Stimulated activated CD4-positive, alpha-beta T cell treated with anti-CD3 and anti-CD28 coated beads, Interleukin-4, amount 100 ng/mL, for 24 hours (primary cell): Measurements from ENCODE around the gene ODAD4.

Source experiments
- DNase-seq: peaks from one replicate; pipeline ENCODE4 v3.0.0-alpha.2; 2020

ODAD4 gene

DNA sequence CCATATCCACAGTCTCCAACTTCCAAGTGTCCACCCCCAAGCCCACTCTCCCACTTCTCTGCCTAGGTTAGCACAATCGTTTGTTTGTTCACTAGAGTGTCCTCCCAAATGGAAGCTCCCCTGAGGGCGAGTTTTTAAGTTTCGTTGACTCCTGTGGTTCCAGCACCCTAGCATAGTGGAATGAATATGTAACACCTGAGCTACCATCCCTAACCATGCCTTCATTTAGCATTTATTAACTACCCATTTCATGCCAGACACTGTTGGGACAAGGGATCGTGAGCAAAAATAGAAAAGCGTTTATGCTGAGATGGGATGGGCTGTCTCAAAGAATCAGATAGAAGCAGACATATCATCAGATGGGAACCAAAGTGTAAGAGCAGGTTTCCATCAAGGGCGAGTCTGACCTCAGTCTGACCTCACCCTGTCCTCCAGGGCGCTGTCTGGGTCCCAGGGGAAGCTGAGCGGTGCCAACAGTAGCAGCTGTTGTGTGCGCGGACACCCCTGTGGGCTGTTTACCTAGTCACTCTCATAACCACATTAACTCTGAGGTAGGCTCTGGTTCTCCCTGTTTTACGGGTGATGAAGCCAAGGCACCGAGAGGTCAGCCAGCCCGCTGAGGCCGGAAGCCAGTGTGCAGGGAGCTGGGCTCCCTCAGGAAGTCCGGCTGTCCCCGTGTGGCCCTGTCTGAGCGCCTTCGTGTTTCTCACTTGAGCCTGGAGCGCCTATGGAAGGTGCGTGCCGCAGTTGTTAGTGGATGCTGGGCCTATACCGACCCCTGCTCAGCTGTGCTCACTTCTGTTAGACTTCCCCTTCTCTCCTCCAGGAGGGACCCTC, 42.4 kb downstream of the ODAD4 start:
- no peak for DNase-seq

DNA sequence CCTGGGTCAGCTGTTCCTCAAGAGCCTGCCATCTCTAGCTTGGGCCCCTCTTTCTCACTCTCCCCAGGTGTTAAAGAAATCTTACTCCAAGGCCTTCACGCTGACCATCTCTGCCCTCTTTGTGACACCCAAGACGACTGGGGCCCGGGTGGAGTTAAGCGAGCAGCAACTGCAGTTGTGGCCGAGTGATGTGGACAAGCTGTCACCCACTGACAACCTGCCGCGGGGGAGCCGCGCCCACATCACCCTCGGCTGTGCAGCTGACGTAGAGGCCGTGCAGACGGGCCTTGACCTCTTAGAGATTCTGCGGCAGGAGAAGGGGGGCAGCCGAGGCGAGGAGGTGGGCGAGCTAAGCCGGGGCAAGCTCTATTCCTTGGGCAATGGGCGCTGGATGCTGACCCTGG, 43.0 kb downstream of the ODAD4 start:
- no peak for DNase-seq

GRCh38 chr17:41974031-41974430, 43.6 kb downstream of the ODAD4 start:
- DNase-seq, result no peak

DNA sequence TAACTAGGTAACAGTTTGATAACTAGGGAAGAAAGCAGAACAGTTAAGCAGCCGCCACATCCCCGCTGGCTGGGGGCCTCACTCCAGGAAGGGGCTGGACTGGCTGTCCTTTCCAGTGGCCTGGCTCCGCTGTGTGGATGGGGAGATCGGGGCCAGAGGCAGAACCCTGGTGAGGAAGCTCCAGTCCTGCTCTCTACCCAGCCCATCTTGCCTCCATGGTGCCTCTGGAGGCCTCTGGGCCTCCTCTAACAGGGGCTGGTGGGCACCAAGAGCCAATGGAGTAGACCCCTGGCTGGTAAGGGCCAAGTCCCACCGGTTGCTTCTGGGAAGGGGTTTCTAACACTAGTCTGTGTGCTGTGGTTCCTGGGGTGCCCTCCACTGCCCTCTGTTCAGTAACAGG, 44.2 kb downstream of the ODAD4 start:
- no peak for DNase-seq

GRCh38 chr17:41975099-41976083, 45.0 kb downstream of the ODAD4 start:
- DNase-seq, result no peak

DNA sequence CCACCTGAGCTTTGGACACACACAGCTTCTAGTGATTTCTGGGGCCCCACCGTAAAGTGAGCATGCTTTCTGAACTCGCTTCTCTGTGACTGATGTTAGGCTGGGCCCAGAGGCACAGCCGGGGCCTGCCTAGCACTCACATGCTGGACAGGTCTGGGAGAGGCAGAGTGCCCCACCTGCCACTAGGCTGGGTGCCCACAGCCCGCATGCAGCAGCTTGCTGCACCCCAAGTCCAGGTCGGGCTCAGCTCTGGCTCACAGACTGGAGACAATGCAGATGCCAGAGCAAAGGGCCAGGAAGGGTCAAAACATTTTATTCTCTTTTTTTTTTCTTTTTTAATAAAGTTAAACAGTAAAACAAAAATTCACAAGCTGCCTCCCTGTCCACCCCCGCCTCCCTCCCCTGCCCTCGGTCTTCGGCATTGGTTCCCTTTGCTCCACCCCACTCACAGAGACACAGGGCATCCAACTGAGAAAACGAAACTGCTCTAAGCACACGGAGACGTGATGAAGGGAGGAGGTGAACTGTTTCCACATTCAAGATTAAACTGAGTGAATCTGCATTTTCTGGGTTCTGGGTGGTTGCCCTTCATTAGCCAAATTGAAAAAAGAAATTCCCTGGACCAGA, 45.8 kb downstream of the ODAD4 start:
- no peak for DNase-seq

DNA sequence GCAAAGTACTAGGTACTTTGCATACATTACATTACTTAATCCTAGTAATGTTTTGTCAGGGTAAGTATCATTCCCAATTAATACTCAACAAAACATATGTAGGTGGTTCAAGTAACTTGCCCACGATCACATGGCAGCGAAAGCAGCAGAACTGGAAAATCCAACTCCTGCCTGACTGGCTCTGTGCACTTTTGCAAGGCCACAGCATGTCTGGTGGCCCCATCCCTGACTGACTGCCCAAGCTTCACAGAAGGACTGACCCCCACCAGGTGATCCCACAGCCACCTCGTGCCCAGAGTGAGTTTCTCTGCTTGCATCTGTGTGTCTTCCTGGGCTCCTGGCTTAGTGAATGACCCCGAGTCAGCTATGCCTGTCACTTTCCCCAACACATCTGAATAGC, 47.6 kb downstream of the ODAD4 start:
- DNase-seq, result no peak

GRCh38 chr17:41982026-41982760, 51.8 kb downstream of the ODAD4 start:
- no peak for DNase-seq

- DNase-seq, result no peak
Observed at GRCh38 chr17:41984454-41984853, 54.0 kb downstream of the ODAD4 start.

GRCh38 chr17:41985919-41986318, 55.5 kb downstream of the ODAD4 start:
- no peak for DNase-seq

- DNase-seq, result no peak
Observed at GRCh38 chr17:41986634-41987033, 56.2 kb downstream of the ODAD4 start.

GRCh38 chr17:41987642-41988041, 57.2 kb downstream of the ODAD4 start:
- DNase-seq, result no peak

DNA sequence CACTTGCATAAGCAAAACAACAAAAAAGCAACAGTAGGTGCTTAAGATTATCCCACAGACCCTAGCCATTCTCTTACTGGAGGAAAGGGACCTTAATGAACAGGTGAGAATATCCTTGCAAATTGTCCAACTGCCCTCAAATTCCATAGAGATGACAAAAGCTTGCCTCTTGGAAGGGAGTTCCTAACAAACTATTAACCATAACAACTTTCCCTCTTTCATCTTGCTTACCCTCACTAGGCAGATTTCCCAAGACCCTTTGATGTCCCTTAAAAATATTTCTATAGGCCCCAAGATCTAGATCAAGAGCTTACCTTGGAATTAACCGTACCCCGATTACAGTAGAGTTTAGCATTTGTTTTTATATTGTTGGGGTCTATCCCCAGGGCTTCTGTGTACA, 58.0 kb downstream of the ODAD4 start:
- no peak for DNase-seq

GRCh38 chr17:41989702-41990419, 59.4 kb downstream of the ODAD4 start:
- no peak for DNase-seq

GRCh38 chr17:41992576-41992975, 62.2 kb downstream of the ODAD4 start:
- no peak for DNase-seq

GRCh38 chr17:41996855-41997164, 66.4 kb downstream of the ODAD4 start:
- no peak for DNase-seq

DNA sequence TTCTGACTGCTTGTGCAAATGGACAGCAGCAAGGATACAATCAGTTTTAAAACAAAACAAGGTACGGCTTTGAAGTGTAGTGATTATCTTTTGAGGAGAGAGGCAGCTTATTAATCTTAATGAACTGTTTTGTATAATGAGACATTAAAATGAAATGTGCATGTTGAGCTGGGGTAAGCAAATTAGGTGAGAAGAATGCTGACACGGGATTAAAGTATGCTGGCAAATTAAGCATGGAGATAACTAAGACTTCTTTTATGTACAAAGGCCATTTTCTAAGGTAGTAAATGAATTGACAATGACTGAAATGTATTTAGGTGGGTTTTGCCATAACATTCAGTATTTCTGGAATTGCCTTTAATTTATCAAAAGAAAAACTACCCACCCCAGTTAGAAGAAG, 68.1 kb downstream of the ODAD4 start:
- no peak for DNase-seq

DNA sequence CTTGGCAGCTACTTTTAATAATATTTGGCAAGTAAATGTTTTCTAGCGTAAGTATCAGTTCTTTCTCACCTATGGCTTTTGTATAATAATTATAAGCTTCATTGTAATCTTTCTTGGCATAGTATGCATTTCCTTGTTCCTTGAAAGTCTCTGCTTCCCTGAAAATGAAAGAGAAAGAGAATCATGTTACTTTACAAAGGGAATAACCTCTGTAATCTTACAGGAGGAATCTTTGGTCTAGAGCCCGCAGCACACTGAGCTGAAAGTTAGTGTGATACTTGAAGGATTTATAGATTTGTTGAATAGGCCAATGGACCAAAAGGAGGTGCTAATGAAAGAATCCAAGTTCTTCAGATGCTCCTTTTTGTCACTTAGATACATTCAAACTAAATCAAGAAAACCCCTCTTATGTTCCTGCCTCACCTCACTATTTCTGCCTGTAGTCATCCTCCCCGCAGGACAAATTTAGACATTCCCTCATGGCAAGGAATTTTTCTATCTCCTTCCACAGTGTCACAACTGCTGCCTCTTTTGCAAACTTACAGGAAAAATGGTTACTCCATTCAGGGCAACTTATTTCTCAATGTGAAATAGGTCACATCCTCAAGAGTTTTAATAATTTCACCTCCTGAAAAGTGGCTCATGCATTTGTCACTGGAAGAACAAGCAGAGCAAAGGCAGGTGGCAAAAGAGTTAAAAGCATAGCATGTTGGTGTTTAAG, 70.2 kb downstream of the ODAD4 start:
- no peak for DNase-seq

DNA sequence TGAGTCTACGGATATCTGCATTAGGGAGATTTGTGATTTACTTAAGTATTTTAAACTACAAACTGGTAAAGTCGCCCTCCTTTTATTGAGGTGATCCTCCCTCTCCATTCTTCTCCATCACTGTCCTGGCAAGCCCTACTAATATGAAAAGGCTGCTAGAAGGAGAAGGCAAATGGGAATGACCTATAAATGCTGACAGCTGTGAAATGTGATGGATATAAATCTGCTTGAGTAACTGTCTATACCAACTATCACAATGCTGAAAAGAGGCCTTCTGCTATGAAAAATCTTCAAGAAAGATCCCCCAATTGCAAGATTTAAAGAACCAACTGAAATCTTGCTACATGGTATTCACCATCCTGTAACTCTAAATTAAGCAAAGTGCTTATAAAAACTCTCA, 71.3 kb downstream of the ODAD4 start:
- DNase-seq, result no peak

- no peak for DNase-seq
Observed at GRCh38 chr17:42002175-42002791, 71.9 kb downstream of the ODAD4 start.

GRCh38 chr17:42002792-42003301, 72.4 kb downstream of the ODAD4 start:
- DNase-seq, result no peak
